RWPE2 (cell line): Measurements from ENCODE around the gene CLEC2L.

Experiments
- ATAC-seq: fragments of 200-7000 bp; cut with Tn5 transposase; 3 replicates; pipeline ENCODE4 v1.9.1; 2021; ENCODE audit warnings: low read depth
- DNase-seq: peaks from one replicate; pipeline ENCODE4 v3.0.0-alpha.2; 2020; ENCODE audit warnings: low spot score
- H3K27ac ChIP-seq: fragments of 450-650 bp; 2 replicates; pipeline ENCODE4 v1.5.1; 2017; ENCODE audit warnings: mild to moderate bottlenecking; ENCODE audit not compliant: poor library complexity, severe bottlenecking
- H3K27me3 ChIP-seq: fragments of 250-450 bp; sonication (Bioruptor Pico); 2 replicates; pipeline ENCODE4 v1.5.1; 2021; ENCODE audit warnings: mild to moderate bottlenecking, moderate library complexity; ENCODE audit not compliant: insufficient read depth, poor library complexity, severe bottlenecking
- H3K36me3 ChIP-seq: fragments of 250-450 bp; sonication (Bioruptor Pico); 2 replicates; pipeline ENCODE4 v1.5.1; 2020; ENCODE audit warnings: low read depth, mild to moderate bottlenecking, moderate library complexity
- H3K4me1 ChIP-seq: fragments of 250-450 bp; sonication (Bioruptor Pico); 2 replicates; pipeline ENCODE4 v1.5.1; 2021; ENCODE audit warnings: mild to moderate bottlenecking, moderate library complexity; ENCODE audit not compliant: insufficient read depth, poor library complexity, severe bottlenecking
- H3K4me3 ChIP-seq: fragments of 250-450 bp; sonication (Bioruptor Pico); 2 replicates; pipeline ENCODE4 v1.5.1; 2021; ENCODE audit warnings: mild to moderate bottlenecking, moderate library complexity; ENCODE audit not compliant: severe bottlenecking
- H3K9me3 ChIP-seq: fragments of 250-450 bp; sonication (Bioruptor Pico); 2 replicates; pipeline ENCODE4 v1.5.1; 2021; ENCODE audit warnings: mild to moderate bottlenecking, moderate library complexity; ENCODE audit not compliant: severe bottlenecking
- CTCF ChIP-seq: fragments of 450-650 bp; IDR thresholded peaks from one replicate; pipeline ENCODE4 v1.5.1; 2017; ENCODE audit warnings: mild to moderate bottlenecking, moderate library complexity; ENCODE audit not compliant: poor library complexity, severe bottlenecking

CLEC2L gene

DNA sequence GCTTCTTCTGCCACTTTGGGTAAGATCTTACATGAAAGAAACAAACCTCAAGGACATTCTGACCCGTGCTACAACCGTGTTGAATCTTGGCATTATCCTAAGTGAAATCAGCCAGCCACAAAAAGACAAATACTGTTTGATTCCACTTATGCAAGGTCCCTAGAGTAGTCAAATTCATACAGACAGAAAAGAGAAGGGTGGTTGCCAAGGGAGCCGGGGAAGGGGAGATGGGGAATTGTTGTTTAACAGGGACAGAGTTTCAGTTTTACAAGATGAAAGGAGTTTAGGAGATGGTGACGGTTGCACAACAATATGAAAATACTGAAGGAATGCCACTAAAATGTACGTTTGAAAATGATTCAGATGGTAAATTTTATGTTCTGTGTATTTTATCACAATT is 12.2 kb upstream of the CLEC2L start:
- Histone ChIP-seq H3K4me3 (no peak overlapping the region), H3K9me3 (no peaks in the 10 kb centered on the region), H3K27me3 (no peaks in the 10 kb centered on the region), H3K27ac (no peak overlapping the region), H3K36me3 (no peaks in the 10 kb centered on the region), H3K4me1 (no peaks in the 10 kb centered on the region)
- ATAC-seq: no peak
- no peak for DNase-seq
- TF ChIP-seq CTCF: no peak

DNA sequence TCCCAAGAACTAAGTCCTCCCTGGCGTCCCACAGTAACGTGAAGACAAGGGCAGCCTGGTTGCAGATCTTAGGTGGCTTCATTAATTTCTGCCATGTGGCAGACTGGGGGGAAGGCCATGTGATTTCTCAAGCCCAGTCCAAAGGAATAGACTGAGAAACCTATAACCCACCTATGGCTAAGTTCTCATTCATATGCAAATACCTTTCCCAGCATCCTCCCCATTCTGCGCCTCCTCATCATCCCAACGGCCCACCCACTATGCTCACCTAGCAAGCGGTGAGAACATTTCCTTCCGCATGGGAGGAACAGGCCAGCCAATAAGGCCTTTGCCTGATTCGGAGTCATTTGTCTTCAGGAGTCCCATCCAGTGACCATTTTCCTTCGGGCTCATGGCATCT is 8.2 kb upstream of the CLEC2L start:
- no peak for DNase-seq
- Histone ChIP-seq H3K4me3 (no peak overlapping the region), H3K9me3 (no peaks in the 10 kb centered on the region), H3K27me3 (no peaks in the 10 kb centered on the region), H3K27ac (no peak overlapping the region), H3K4me1 (no peaks in the 10 kb centered on the region), H3K36me3 (no peaks in the 10 kb centered on the region)
- no peak for TF ChIP-seq CTCF
- ATAC-seq: no peak

DNA sequence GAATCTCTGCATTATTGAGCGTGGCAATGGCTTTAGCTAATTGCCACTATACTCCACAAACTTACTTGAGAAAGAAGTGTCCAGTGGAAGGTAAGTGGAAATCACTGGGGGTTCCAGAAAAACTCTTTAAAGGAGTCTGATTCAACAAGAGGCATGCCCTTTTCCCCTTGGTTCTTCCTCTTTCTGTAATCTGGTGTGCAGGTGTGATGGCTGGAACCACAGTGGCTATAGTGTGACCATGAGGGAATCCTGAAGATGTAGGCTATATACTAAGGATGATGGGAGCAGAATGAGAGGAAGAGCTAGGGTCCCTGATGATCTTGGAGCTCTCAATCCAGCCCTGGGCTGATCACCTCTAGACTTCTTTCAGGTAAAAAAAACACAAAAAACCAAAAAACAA is 2.0 kb upstream of the CLEC2L start:
- no peaks in the 10 kb centered on the region for H3K9me3 ChIP-seq
- no peak for TF ChIP-seq CTCF
- DNase-seq (no peak), ATAC-seq (no peak)
- no peaks in the 10 kb centered on the region for H3K36me3 ChIP-seq
- no peak overlapping the region for H3K4me3 ChIP-seq
- H3K4me1 ChIP-seq: no peaks in the 10 kb centered on the region
- H3K27me3 ChIP-seq: peaks cover 36% of the 10 kb centered on the region
- H3K27ac ChIP-seq: no peak overlapping the region

DNA sequence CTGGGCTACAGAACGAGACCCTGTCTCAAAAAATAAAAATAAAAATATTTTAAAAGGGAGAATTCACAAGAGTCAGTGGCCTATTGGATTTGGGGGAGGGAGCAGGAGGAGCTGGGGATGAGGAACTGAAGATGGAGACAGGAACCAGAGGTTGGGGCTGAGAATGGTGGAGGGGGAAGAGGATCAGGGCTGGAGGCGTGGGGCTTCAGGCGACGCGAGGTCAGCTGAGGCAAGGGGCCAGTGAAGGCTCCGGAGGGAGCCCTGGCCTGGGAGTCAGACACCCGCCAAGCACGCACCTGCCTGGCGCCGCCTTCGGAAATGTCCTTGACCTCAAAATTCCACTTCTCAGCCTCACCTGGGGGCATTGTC is 671 bp upstream of the CLEC2L start:
- Histone ChIP-seq H3K4me3 (no peak overlapping the region), H3K27me3 (peaks cover 36% of the 10 kb centered on the region)
- TF ChIP-seq CTCF: no peak

GRCh38 chr7:139523968-139524815 is 707 bp downstream of the CLEC2L start:
- Histone ChIP-seq H3K4me3 (no peak overlapping the region), H3K36me3 (no peaks in the 10 kb centered on the region), H3K27me3 (peaks cover 36% of the 10 kb centered on the region), H3K4me1 (no peaks in the 10 kb centered on the region), H3K9me3 (no peaks in the 10 kb centered on the region), H3K27ac (no peak overlapping the region)
- TF ChIP-seq CTCF: no peak
- no peak for ATAC-seq
- no peak for DNase-seq

More for the DNA sequence above, 671 bp upstream of the CLEC2L start:
- H3K9me3 ChIP-seq: no peaks in the 10 kb centered on the region
- ATAC-seq: no peak
- no peak for DNase-seq
- no peaks in the 10 kb centered on the region for H3K36me3 ChIP-seq
- no peak overlapping the region for H3K27ac ChIP-seq
- no peaks in the 10 kb centered on the region for H3K4me1 ChIP-seq
